A673 (cell line): Measurements from ENCODE around the gene VWA8. TPM values are rescaled to one million over a fixed set of nuclear protein-coding genes. Genes with fewer than 3 reads are reported as not detected.
A peak's percentile ranks its signal among the peaks of the same experiment; 100 is the strongest.

ENCODE experiments used
- BruUV-seq: library from RNA; stranded (reverse); fragments of 400-500 nt; replicated peaks from 2 replicates; lab custom pipeline; 2021; lab: Mats Ljungman, UMichigan
- CTCF ChIA-PET: fragments of 300-600 bp; sonication (Branson Sonifier 250); formaldehyde crosslinking; loops from one replicate; lab custom pipeline; 2022; ENCODE audit warnings: antibody characterized with exemption; lab: Charles Lee
- POLR2A ChIA-PET: fragments of 300-600 bp; sonication (Branson Sonifier 250); formaldehyde crosslinking; loops from one replicate; lab custom pipeline; 2022; ENCODE audit warnings: antibody characterized with exemption; ENCODE audit not compliant: low non-redundant PET; lab: Charles Lee
- DNase-seq: peaks from one replicate; pipeline ENCODE4 v3.0.0-alpha.2; 2015; ENCODE audit warnings: low spot score
- H3K27ac ChIP-seq: fragments of 200-600 bp; sonication (generic); 2 replicates; pipeline ENCODE4 v1.5.1; 2016; ENCODE audit warnings: mixed run types, low read depth, mild to moderate bottlenecking, mixed read lengths, antibody characterized with exemption, low read length; ENCODE audit not compliant: poor library complexity, severe bottlenecking
- H3K27me3 ChIP-seq: fragments of 200-600 bp; sonication (generic); replicated peaks from 2 replicates; pipeline ENCODE4 v1.6.1; 2017; ENCODE audit warnings: mixed run types, low read depth, mild to moderate bottlenecking, mixed read lengths, antibody characterized with exemption, low read length; ENCODE audit not compliant: insufficient read depth, poor library complexity
- H3K36me3 ChIP-seq: fragments of 200-600 bp; sonication (generic); 2 replicates; pipeline ENCODE4 v1.6.1; 2016; ENCODE audit warnings: mixed run types, mild to moderate bottlenecking, mixed read lengths, antibody characterized with exemption, low read length; ENCODE audit not compliant: insufficient read depth, poor library complexity, severe bottlenecking
- H3K4me1 ChIP-seq: fragments of 200-600 bp; sonication (generic); 2 replicates; pipeline ENCODE4 v1.6.1; 2017; ENCODE audit warnings: mixed run types, mild to moderate bottlenecking, mixed read lengths, antibody characterized with exemption, low read length; ENCODE audit not compliant: insufficient read depth, poor library complexity, severe bottlenecking
- H3K4me3 ChIP-seq: fragments of 200-600 bp; sonication (generic); 2 replicates; pipeline ENCODE4 v1.5.1; 2016; ENCODE audit warnings: low read depth, mixed run types, mild to moderate bottlenecking, mixed read lengths, low read length; ENCODE audit not compliant: poor library complexity, severe bottlenecking
- H3K9me3 ChIP-seq: fragments of 200-600 bp; sonication (generic); 2 replicates; pipeline ENCODE4 v1.6.1; 2016; ENCODE audit warnings: mixed run types, low read depth, mild to moderate bottlenecking, mixed read lengths, antibody characterized with exemption, low read length; ENCODE audit not compliant: poor library complexity, severe bottlenecking
- EZH2 ChIP-seq: fragments of 200-600 bp; sonication (generic); IDR thresholded peaks from 2 replicates; pipeline ENCODE4 v1.6.1; 2017; ENCODE audit warnings: borderline replicate concordance, low read depth, mild to moderate bottlenecking, mixed read lengths, antibody characterized with exemption, low read length; ENCODE audit not compliant: poor library complexity, severe bottlenecking
- intact Hi-C: fragments of 100-400 bp; cut with micrococcal nuclease; formaldehyde crosslinking; loops from one replicate; pipeline ENCODE4 v1.10.0; 2022; ENCODE audit not compliant: unreplicated experiment
- microRNA-seq: library from miRNA; unstranded; fragments of <30 nt; microRNA quantifications from one replicate; pipeline ENCODE4 v1.2.0, GENCODE V29; 2021
- total RNA-seq: library from RNA; stranded (reverse); gene quantifications from 2 replicates; pipeline ENCODE4 v1.2.3, GENCODE V29; 2021
- TF ChIP-seq, protein P1 (sequence below): fragments of 300-800, 200-600 bp; sonication (generic); conservative IDR thresholded peaks from 2 replicates; pipeline ENCODE4 v1.5.1; 2017; ENCODE audit warnings: low read depth, mild to moderate bottlenecking, antibody characterized with exemption, low read length, moderate library complexity, mixed read lengths

VWA8 gene
- total RNA-seq, 1 experiment from 2014 or later: 18.5 TPM

DNA sequence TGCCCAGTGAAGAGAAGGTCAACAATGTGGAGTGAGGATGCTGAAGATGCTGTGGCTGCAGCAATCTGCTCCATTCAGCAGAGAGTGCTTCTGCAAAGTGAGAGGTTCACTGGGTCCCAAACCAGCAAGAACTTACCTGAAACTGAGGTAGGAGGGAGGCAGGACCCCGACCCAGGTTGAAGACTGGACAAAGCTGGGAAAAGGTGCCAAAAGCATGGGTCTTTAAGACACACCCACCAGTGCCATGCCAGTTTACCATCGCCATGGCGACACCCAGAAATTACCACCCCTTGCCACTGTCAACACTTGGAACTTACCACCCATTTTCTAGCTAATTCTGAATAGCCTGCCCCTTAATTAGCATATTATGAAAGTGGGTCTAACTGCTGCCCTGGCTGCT lies 432.9 kb downstream of the VWA8 start:
- intact Hi-C loops: no loop called here
- CTCF ChIA-PET: no interaction called here
- Histone ChIP-seq H3K27me3 (peaks cover 5% of the 10 kb centered on the region), H3K9me3 (no peaks in the 10 kb centered on the region), H3K36me3 (no peaks in the 10 kb centered on the region), H3K27ac (no peak overlapping the region), H3K4me1 (no peaks in the 10 kb centered on the region), H3K4me3 (no peak overlapping the region)
- no TSS peak for BruUV-seq
- POLR2A ChIA-PET: no interaction called here
- no peak for DNase-seq
- TF ChIP-seq EZH2: no peak
- TF ChIP-seq, protein P1, sequence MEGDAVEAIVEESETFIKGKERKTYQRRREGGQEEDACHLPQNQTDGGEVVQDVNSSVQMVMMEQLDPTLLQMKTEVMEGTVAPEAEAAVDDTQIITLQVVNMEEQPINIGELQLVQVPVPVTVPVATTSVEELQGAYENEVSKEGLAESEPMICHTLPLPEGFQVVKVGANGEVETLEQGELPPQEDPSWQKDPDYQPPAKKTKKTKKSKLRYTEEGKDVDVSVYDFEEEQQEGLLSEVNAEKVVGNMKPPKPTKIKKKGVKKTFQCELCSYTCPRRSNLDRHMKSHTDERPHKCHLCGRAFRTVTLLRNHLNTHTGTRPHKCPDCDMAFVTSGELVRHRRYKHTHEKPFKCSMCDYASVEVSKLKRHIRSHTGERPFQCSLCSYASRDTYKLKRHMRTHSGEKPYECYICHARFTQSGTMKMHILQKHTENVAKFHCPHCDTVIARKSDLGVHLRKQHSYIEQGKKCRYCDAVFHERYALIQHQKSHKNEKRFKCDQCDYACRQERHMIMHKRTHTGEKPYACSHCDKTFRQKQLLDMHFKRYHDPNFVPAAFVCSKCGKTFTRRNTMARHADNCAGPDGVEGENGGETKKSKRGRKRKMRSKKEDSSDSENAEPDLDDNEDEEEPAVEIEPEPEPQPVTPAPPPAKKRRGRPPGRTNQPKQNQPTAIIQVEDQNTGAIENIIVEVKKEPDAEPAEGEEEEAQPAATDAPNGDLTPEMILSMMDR: no peak

DNA sequence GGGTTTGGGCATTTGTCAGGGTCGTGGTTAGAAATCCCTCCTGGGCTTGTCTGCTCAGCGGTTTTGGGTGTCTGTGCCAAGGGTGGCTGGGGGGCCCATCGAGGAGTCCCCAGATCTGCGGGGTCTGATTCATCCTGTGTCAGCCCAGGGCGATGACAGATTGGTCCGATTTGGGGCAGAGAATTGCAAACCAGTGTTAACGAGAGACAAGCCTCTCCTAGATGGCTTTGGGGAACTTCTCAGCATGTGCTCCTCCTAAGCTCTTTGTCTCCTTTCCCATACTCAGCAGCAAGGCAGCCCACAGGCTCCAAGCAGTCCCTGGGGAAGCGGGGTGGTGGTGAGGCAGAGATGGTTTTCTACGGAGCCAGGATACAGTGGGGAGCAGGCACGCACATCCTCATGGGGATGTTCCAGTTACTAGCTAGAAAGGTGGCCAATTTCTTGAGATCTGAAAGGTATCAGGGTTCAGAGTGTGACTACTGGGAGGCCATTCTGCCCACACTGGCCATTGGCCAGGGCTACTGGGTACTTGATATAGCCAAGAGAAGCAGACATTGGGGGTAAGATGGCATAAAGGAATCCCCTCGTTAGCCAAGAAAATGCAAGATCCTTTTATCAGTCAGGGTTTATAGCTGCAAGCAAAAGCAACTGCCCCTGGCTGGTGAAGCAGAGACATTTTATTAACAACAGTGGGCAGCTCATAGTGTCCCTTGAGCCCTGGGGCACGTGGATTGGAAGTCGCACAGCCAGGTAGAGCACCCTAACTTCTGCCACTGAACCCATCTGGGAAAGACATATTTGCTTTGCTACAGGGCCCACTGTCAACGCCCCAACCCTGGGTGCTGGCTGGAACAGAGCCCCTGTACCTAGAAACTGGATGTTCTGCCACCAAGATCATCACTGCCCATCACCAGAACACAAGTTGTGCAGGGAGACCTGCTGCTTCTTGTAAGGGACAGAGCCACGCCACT lies 440.0 kb downstream of the VWA8 start:
- peak; percentile 63 for DNase-seq
- TF ChIP-seq, protein P1: no peak
- no peak for TF ChIP-seq EZH2
- Histone ChIP-seq H3K27me3 (no peaks in the 10 kb centered on the region), H3K27ac (no peak overlapping the region), H3K36me3 (no peaks in the 10 kb centered on the region), H3K4me1 (no peaks in the 10 kb centered on the region), H3K4me3 (no peak overlapping the region), H3K9me3 (no peaks in the 10 kb centered on the region)
- ChIA-PET POLR2A (no interaction called here), CTCF (interaction anchor here (0.6 kb wide), 1 partner anchor 374 kb away, joined by 4 read pairs; no protein-coding TSS in a partner anchor)
- BruUV-seq: no TSS peak
- intact Hi-C loops: no loop called here

DNA sequence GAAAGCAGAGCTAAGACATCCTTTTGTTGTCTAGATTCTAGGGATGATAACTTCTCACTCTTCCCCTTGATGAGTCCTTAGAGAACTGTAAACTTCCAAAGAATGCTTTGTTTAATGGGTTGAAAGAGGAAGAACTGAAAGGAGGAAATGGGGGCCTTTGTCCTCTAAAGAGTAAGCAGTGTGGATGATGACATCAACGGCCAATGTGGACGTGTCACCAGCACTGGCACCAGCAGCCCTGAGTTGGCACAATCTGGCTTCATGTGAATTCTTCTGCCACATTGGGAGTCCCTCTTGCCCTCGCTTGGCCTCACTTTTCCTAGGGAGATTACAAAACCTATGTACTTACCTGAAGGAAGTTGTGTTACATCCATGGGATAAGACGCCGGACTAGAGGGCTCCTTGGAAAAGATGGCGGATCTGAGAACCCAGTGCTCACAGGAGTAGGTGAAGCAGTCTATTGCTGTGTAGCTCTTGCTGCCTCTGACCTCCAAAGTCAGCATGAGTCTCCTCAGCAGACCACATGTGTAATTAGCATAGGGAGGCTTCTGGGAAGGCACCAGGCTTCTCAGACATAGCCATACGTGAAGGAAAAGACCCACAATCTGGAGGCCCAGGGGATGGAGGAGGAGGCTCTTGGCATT lies 440.8 kb downstream of the VWA8 start:
- Histone ChIP-seq H3K4me3 (no peak overlapping the region), H3K4me1 (no peaks in the 10 kb centered on the region), H3K9me3 (no peaks in the 10 kb centered on the region), H3K27me3 (no peaks in the 10 kb centered on the region), H3K36me3 (no peaks in the 10 kb centered on the region), H3K27ac (no peak overlapping the region)
- CTCF ChIA-PET: interaction anchor here (0.6 kb wide), 1 partner anchor 374 kb away, joined by 4 read pairs; no protein-coding TSS in a partner anchor
- intact Hi-C loops: no loop called here
- peak; percentile 8 for DNase-seq
- TF ChIP-seq EZH2: no peak
- TF ChIP-seq, protein P1: no peak
- BruUV-seq: no TSS peak
- POLR2A ChIA-PET: no interaction called here

Small RNA genes within 50 kb of the gene (microRNA-seq; reads per million reads assigned to microRNA genes)
- gene MIR5006: 1.3 reads per million

Other genes starting within 250 kb of the VWA8 start
- gene DGKH, start 87.5 kb upstream of the VWA8 start, total RNA-seq: 13.1 and 13.8 TPM in 2 replicates